Measurements from ENCODE around the gene SPSB1.

SPSB1 gene

GRCh38 chr1:9265037-9265436 lies 27.7 kb upstream of the SPSB1 start:
- DNase-seq (ENCODE audit: low read depth in 1 of 2, low spot score in 1 of 2) = no peak
- TF ChIP-seq GABPA (IDR thresholded peaks at IDR 0.05; ENCODE audit: low read depth) (no peak), CTCF (IDR thresholded peaks at IDR 0.05; ENCODE audit: insufficient read depth, low read length) (no peak), POLR2AphosphoS5 (IDR thresholded peaks at IDR 0.05; ENCODE audit: low read depth) (no peak), SPI1 (IDR thresholded peaks at IDR 0.05; ENCODE audit: borderline replicate concordance, low read depth) (no peak)
- TF ChIP-seq, protein P1, sequence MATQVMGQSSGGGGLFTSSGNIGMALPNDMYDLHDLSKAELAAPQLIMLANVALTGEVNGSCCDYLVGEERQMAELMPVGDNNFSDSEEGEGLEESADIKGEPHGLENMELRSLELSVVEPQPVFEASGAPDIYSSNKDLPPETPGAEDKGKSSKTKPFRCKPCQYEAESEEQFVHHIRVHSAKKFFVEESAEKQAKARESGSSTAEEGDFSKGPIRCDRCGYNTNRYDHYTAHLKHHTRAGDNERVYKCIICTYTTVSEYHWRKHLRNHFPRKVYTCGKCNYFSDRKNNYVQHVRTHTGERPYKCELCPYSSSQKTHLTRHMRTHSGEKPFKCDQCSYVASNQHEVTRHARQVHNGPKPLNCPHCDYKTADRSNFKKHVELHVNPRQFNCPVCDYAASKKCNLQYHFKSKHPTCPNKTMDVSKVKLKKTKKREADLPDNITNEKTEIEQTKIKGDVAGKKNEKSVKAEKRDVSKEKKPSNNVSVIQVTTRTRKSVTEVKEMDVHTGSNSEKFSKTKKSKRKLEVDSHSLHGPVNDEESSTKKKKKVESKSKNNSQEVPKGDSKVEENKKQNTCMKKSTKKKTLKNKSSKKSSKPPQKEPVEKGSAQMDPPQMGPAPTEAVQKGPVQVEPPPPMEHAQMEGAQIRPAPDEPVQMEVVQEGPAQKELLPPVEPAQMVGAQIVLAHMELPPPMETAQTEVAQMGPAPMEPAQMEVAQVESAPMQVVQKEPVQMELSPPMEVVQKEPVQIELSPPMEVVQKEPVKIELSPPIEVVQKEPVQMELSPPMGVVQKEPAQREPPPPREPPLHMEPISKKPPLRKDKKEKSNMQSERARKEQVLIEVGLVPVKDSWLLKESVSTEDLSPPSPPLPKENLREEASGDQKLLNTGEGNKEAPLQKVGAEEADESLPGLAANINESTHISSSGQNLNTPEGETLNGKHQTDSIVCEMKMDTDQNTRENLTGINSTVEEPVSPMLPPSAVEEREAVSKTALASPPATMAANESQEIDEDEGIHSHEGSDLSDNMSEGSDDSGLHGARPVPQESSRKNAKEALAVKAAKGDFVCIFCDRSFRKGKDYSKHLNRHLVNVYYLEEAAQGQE (IDR thresholded peaks at IDR 0.05; ENCODE audit: insufficient replicate concordance, low read depth) = no peak

DNA sequence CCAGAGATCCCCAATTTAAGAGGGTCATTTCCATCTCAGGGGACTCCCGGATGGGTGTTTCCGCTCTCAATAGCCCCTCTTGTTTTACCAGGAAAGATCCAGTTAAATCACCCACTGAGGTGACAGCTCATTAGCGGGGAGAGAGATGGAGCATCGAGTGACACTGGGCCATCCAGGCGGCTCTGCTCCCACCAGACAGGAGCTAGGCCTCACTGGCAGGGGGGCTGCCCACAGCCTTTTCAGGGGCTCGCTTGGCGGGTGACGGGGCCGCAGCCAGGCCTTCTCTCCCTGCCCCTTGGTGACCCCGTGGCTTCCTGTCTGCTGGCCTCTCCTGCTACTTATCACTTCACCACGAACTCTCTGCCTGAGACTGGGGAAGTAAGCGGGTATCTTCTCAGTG lies 26.7 kb upstream of the SPSB1 start:
- no peak overlapping the region for H3K27ac ChIP-seq (replicated peaks)
- H3K4me3 ChIP-seq (replicated peaks; ENCODE audit: insufficient read depth, low read length) = no peak overlapping the region
- no peak for DNase-seq (ENCODE audit: low read depth in 1 of 2, low spot score in 1 of 2)
- H3K27me3 ChIP-seq (ENCODE audit: insufficient read depth, poor library complexity, severe bottlenecking) = no peaks in the 10 kb centered on the region
- TF ChIP-seq GABPA (IDR thresholded peaks at IDR 0.05; ENCODE audit: low read depth) (no peak), POLR2AphosphoS5 (IDR thresholded peaks at IDR 0.05; ENCODE audit: low read depth) (no peak), SPI1 (IDR thresholded peaks at IDR 0.05; ENCODE audit: borderline replicate concordance, low read depth) (no peak), CTCF (IDR thresholded peaks at IDR 0.05; ENCODE audit: insufficient read depth, low read length) (no peak)
- TF ChIP-seq, protein P1 (IDR thresholded peaks at IDR 0.05; ENCODE audit: insufficient replicate concordance, low read depth) = no peak

More at GRCh38 chr1:9265037-9265436, 27.7 kb upstream of the SPSB1 start:
- Histone ChIP-seq H3K27ac (replicated peaks) (no peak overlapping the region), H3K4me3 (replicated peaks; ENCODE audit: insufficient read depth, low read length) (no peak overlapping the region), H3K27me3 (ENCODE audit: insufficient read depth, poor library complexity, severe bottlenecking) (no peaks in the 10 kb centered on the region)

DNA sequence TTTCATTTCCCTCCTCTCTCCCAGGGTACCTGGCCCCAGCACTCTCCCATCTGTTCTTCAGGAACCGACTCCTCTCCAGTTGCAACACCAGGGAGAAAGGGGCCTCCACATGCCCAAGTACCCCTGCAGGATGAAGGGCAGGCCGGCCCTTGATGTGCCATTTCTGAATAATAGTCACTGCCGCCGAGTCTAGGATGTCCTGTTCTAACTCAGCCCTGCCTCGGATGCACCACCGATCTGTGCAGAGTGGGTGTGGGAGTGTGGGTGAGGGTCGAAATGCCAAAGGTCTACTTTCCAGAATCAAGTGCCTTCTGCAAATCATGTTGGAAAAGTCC lies 25.4 kb upstream of the SPSB1 start:
- TF ChIP-seq POLR2AphosphoS5 (IDR thresholded peaks at IDR 0.05; ENCODE audit: low read depth) (no peak), GABPA (IDR thresholded peaks at IDR 0.05; ENCODE audit: low read depth) (no peak), SPI1 (IDR thresholded peaks at IDR 0.05; ENCODE audit: borderline replicate concordance, low read depth) (no peak), CTCF (IDR thresholded peaks at IDR 0.05; ENCODE audit: insufficient read depth, low read length) (no peak)
- TF ChIP-seq, protein P1 (IDR thresholded peaks at IDR 0.05; ENCODE audit: insufficient replicate concordance, low read depth) = no peak

More for the DNA sequence above, 25.4 kb upstream of the SPSB1 start:
- DNase-seq (ENCODE audit: low read depth in 1 of 2, low spot score in 1 of 2) = no peak
- Histone ChIP-seq H3K27me3 (ENCODE audit: insufficient read depth, poor library complexity, severe bottlenecking) (no peaks in the 10 kb centered on the region), H3K4me3 (replicated peaks; ENCODE audit: insufficient read depth, low read length) (no peak overlapping the region), H3K27ac (replicated peaks) (no peak overlapping the region)

Measured in HL-60 (cell line).